Stimulated activated CD8-positive, alpha-beta memory T cell treated with anti-CD3 and anti-CD28 coated beads, Interleukin-7, amount 100 ng/mL, for 4 hours (primary cell): ENCODE measurements around the gene CHST14.

Source experiments
- DNase-seq, 2 donors: peaks; one replicate each; pipeline ENCODE4 v3.0.0-alpha.2; 2020; ENCODE audit warnings: low read depth in 2 of 2

Gene CHST14, protein sequence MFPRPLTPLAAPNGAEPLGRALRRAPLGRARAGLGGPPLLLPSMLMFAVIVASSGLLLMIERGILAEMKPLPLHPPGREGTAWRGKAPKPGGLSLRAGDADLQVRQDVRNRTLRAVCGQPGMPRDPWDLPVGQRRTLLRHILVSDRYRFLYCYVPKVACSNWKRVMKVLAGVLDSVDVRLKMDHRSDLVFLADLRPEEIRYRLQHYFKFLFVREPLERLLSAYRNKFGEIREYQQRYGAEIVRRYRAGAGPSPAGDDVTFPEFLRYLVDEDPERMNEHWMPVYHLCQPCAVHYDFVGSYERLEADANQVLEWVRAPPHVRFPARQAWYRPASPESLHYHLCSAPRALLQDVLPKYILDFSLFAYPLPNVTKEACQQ

DNA sequence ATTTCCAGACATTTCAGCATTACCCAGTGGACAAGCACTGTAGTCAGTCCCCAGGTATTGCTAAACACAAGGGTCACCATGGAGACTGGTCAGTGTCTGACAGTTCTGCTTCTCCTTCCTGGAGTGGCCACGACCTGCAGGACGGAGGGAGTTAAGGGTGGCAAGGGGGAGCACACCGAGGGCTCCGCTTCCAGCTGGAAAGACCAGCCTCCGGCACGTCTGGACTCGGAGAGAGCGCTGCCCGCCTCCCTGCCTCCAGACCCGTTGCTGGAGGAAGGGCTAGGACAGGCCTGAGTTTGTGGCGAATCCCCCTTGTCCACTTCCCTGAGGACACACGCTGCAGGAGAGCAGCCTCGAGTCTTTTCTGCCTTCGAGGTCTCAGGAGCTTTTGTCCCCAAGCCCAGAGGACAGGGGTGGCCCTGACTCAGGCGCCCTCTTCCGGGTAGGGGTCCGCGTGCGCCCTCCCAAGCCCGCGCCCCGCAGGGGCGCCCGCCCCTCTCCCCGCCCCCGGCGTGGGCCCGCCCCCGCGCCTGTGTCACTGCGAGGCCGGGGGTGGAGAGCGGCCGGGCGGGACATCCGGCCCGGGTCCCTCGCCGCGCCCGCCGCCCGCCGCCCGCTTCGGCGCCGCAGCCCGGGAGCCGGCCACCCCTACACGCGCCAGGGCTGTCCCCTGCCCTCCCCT is at the start of gene CHST14:
Gene CHST14 (plus strand): TSS at position 562 of the 682 bp plus-strand sequence. CDS start 230 bp downstream, outside the sequence.
- peak in 1 of 2 donors; percentile 66 for DNase-seq

DNA sequence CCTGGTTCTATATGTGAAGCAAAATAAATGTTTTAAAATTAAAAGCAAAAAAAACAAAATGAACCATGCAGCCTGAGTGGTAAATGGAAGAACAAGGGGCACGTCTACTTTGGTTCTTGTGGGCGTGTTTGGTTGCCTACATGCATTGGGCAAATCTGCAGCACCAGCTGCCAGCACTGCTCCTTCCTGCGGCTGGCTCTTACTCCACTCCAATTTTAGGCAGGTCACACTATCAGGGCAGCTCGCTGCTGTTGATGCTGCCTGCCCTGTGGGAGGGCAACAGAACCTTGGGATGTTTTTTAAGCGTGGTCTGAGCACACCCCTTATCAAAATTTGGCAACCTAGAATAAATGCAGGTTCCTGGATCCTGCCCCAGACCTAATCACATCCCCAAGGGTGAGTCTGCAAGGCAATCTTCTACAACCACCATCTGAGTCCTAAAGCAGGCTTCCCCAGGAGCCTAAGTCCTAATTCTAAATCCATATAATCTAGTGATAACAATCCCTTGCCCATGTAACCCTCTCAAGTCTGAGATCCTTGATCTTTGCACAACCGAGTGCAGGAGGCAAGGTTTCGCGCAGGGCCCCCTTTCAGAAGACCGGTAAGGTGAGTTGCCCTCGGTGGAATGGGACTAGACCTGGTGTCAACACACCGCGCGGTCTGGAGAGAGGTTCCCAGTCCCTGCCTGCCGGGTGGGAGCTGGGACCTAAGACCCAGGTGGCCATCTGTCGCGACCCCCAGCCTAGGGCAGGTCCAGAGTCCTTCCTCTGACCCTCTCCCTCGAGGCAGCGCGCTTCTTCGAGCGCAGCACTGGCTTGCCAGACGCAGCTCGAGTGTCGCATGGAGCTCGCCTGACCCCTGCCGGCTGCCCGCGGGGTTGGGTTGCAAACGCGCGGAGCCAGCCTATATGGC is 49.3 kb upstream of the CHST14 start:
- peak; percentile 41 to 60 for DNase-seq

DNA sequence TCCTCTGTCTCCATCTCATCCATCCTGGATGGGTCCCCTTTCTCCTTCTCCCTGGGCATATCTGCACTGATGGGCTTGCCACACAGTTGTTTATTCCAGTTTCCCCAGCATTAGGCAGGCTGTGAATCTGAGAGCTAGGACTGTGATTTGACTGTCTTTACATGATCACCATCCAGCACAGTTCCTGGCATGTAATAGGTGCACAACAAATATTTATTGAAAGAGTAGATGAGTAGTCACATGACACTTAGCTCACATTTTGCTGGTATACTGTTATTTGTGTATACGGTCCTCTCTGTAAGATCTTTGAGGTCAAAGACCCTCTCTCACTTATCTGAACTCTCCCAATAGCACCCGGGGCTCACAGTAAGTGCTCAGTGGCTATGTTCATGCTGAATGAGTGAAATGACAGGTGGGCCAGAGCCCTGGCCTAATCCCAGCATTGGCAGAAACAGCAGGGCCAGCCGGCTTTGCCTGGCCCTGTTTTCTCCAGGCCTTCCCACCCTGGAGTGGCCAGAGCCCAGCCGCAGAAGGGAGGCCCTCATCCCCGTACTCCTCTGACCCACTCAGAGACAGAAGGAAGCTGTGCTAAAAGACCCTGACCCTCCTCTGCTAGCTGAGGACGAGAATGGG is 46.2 kb upstream of the CHST14 start:
- no peak for DNase-seq

DNA sequence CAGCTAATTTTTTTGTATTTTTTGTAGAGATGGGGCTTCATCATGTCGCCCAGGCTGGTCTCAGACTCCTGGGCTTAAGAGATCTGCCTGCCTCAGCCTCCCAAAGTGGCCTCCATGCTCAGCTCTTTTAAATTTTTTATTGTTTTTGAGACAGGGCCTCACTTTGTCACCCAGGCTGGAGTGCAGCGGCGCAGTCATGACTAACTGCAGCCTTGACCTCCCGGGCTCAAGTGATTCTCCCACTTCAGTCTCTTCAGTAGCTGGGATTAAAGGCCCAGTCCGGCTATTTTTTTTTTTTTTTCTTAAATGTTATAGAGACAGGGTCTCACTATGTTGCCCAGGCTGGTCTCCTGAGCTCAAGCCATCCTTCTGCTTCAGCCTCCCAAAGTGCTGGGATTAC is 45.1 kb upstream of the CHST14 start:
- DNase-seq: no peak

DNA sequence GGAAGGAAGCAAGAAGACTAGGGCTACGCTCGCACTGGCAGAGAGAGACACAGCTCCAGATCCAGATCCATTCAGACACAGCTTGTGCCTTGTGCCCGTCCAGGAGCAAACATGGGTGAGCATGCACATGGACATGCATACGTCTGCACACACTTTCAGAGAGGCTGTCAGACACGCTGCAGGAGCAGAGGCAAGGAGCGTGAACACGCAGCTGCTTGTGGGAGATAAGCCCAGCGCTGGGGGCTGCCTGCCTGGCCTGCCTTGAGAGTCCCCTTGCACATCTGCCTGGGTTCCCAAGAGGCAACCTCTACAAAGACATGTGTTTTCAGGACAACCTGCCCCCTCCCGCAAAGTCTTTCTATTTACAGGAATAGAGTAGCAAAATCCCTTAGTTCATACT is 43.6 kb upstream of the CHST14 start:
- no peak for DNase-seq

DNA sequence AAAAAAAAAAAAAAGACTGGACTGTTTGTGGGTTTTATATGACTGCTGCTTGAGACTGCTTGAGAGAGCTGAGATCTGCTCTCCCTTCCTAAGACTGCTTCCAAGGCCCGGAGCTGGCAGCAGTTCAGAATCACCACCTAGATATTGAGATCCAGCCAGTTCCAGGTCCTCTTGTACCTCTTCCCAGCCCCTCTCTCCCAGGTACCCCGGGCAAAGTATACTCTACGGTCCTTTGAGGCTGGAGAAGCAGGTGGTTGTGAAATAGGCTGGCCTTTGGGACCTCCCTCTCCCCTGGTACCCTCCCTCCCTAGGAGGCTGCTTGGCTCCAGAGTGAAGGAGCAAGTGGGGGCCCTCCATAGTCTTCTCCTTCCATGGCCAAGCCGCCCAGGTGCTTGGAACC is 42.6 kb upstream of the CHST14 start:
- no peak for DNase-seq

DNA sequence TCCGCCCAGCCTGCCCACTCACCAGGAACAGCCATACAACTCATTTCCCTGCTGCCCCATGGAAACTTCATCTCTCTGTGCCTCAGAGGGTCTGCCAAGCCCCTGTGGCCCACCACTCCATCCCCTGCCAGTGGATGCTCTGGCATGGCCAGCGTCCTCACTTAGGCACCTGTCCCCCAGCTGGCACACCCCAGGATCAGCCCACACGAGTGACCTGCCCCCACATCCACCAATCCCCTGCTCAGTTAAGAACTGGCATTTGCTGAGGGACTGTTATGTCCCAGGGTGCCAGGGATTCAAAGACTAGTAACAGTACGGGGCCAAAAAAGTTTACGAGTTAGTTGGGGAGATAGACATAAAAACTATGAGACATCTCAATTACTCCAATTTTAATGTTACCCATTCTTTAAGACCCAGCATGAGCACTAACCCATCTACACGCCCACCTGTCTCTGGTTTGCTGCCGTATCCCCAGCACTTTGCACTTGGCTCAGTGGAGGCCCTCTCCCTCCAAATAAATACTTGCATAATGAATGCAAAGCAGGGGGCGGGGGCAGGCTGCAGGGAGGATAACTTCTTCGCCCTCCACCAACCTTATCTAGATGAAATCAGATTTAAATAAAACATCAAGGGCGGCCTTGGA is 41.6 kb upstream of the CHST14 start:
- DNase-seq: no peak

DNA sequence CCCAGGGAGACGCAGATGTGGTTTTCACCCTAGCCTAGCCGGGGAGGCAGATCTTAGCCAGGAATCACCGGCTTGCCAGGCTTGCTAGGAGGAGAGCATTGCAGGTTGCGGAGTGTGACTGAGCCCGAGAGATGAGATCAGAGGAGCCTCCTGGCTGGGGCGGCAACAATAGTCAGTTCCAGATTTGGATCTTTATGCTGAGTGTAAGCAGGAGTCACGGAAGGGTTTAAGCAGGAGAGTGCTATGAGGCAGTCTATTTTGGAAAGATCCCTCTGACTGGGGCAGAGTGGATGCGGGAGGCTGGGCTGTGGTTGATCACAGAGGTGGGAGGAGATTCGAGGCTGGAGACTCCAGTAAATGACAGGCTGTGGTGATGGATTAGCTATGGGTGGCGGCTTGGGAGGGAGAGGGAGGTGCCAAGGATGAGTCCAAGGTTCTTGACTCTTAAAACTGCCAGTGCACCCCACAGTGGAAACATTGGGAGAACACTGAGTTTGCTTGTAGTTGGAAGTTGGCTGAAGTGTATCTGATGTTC is 40.4 kb upstream of the CHST14 start:
- no peak for DNase-seq

DNA sequence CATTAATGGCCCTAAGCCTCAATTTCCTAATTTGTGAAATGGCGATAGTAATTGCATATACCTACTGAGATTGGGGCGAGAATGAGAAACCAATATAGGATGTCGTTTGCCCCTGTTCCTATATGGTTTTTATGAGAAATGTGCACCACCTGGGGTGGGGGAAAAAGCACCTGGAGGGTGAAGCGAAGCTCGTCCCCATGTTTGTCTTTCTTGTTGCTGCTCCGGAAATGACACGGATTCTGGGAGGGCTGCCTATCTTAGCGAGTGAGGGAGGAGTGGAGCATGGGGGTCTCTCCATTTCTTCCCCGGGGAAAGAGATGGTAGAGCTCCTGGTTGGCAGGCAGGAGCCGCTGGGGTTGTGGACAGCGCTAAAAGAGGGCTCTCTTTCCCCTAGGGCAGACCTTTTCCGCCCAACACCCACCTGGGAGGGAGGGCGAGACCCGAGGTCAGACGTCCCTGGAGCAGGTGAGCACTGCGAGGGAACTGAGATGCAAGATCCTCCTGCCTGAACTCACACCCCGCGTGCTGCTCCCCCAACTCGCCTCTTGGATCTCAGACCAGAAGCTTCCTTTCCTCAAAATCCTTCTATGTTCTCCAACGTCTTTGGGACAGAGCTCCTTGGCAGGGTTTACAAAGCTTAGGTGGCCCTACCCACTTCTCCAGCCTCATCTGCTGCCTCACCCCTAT is 35.6 kb upstream of the CHST14 start:
- DNase-seq: no peak

DNA sequence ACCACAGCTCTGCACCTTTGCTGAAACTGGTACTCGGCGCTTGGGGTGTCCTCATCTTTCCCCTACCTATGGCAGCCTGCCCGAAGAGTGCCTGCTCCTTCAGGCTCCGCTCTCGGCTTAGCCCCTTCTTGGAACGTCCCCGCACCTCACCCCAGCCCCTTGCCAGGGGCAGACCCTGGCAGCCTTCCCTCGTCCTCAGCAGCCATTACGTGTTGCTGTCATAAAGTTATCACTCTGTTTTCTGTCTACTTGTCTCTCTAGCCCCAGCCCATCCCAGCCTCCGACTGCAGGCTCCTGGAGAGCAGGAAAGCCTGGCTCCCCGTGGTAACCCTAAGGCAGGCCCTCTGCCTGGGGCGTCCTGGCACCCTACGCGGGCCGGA is 35.1 kb upstream of the CHST14 start:
- DNase-seq: no peak

DNA sequence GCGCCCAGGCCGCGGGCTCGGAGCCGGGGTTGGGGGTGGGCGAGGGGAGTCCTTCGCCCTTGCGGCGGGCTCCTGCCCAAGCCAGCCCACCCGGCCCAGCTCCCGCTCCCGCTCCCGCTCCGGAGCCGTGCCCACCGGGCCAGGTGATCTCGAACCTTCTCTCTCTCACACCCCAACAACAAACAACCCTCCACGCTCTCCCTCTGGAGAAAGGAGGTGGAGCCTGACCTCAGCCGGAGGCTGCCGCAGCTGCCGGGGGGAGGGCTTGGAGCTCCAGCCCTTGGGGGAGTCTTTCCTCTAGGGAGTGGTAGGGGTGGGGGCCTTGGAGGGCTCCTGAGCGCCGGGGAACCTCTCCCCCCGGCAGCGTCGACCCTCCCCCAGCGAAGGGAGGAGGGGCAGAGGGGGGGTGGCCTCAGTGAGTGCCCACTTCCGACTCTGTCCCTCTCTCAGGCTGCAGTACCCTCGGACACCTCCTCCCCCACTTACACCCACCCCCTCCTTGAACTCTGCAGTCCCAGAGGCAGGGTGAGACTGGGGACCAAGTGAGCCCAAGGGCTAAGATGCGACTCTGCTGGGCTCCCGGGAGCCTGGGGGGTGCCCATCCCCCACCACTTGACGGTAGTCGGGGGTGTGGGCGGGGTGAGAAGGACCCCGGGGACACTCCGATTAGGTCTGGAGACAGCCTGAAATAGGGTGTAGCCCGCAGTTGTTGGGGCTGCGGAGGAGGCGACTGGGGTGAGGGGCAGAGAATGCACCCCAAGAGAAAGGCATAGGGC is 34.5 kb upstream of the CHST14 start:
- no peak for DNase-seq

DNA sequence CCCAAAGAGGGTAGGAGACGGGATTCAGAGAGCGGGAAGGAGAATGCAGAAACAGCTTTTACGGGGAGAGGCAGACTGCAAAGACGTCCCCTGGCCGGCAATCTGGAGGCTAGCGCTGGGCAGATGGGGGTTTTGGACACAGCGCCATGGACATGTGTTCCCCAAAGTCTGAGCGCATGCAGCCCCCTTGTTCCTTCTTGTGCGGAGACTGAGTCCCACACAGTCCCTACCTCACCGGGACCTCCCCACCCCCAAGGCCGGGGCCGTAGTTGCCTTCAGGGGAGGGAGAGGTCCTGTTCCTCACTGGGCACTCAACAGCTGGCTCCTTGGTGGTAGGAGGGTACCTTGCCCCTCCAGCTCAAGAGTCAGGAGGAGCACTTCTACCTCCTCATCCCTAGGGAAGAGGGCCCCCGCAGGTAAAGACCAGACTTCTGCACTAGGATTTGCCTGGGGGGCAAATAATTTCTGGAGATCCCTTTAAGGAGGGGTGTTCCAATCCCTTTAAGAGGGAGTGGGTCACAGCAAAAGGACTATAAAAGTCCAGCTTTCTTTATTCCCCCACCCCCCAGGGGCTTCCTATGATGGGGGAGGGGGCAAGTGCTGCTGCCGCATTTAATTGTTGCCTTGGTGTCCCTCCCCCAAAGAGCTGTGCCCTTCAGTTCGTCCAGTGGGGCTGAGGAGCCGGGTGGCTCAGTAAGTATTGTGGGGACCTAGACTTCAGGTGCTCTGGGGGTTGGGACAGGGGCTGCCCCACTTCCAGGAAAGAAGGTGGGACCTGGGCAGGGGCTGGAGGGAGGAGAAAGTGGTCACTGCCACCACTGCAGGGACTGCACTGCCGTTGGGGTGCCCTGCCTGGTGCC is 33.7 kb upstream of the CHST14 start:
- DNase-seq: no peak

DNA sequence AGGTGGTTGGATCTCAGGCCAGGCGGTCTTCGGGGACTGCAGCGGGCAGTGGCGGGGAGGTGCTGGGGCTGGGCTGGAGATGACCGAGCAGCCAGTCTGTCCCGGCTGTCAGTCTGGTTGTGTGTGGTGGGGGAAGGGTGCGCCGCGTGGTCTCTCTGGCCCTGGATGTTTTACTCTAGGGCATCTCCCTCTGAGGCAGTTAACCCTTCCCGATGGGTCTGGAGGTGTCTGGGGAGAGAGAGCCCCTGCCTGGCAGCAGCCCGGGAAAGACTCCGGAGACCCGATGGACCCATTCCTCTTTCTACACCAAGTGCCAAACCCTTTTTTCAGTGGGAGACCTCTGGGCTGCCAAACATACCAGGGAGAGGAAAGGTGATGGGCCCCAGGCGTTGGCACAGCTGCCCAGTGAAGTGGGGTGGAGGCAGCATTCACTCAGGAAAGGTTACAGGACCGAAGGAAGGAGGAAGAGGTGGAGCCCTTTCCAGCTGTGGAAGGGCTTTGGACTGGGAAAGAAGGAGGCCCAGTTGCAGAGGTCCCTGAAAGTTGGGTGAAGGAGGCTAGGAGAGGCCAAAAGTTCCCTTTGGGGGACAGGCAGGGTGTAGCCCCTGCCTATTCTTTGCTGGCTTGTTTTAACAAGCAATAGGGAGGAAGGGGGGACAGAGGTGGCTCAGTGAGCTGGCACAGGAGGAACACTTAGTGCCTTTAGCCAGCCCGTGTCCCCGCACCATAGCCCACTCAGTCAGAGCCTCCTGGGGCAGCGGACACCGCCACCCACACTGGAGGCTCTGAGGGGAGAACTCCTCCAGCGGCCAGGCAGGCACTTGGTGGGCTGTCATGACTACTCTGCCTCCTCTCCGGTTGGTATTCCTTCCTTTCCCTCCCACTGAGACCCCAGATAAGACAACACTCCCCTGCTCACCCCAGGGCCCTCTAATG is 32.8 kb upstream of the CHST14 start:
- DNase-seq: no peak

DNA sequence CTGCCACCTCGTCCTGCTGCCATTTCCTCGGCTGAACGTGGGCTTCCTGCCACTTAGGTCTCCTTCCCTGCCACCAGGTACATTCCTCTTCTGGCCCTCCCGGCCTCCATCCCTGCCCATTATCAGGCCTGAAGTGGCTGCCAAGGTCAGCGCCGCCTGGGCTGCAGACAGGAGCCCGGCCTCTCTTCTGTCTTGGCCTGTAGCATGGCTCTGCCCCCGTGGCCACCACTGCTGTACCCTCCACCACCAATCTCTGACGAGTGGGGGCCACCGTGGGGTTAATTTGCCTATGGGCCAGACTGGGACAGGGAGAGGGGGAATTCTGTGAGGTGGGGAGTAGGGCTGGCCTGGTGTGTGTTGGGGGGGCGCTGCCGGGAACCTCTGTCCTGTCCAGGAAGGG is 32.1 kb upstream of the CHST14 start:
- DNase-seq: no peak

DNA sequence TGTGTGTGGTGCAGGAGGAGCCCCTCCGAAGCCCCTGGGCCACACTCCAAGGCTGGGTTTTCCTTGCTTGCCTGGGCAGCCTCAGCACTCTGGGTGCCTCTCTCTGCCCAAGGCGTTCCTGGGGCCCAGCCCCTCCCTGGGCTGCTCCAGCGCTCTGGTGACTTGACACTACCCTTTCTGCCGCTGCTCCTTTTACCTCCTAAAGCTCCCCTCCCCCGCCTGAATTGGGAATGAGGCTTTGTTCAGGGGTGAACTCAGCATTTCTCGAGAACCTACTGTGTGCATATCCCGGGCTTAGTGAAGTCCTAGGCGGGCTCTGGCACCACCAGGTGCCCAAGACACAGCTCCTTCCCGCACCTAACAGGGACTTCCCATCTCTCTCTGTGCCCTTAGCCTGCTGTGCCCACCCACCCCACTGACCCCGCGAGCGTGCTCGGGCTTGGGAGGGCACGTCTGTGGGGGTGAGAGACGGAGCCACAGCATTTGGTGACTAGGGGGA is 31.3 kb upstream of the CHST14 start:
- DNase-seq: no peak

DNA sequence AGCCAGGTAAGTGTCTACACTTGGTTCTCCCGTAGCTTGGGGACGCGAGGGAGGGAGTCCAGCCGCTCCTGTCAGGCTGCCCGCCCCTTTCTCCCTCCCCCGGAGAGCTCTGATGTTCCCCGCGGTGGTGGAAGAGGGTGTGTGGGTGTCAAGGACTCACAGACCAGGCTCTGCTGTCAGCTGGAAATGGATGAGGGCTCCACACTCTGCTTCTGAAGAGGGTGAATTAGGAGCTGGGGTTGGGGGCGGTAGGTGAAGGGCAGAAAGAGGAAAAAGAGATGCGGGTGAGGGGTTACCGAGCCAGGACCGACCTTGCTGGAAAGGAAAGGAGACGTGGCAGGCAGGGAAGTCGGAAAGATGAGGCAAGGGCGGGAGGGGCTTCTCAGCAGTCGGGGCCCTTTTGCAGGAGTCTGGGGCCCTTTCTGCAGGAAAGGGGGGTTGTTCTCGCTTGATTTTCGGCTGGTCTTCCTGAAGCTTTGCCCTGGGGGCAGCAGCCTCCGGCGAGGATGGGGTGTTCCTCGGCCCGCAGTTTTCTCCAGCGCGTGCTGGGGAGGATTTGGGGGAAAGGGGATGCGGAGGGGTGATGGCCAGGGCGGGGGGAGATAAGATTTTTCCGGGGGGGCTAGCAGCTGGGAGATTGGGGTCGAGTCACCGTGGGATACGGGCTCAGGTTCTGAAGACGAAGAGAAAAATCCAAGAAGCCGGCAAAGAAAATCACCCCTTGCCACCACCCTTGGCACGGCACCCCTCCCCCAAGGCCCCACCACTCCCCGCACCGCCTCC is 30.6 kb upstream of the CHST14 start:
- peak in 1 of 2 donors; percentile 34 for DNase-seq
